Progenitor cell of endocrine pancreas (in vitro differentiated cells): ENCODE measurements around the gene MFGE8. TPM values are rescaled to one million over a fixed set of nuclear protein-coding genes. Genes with fewer than 3 reads are reported as not detected.

Experiments used
- DNase-seq: peaks from one replicate; pipeline ENCODE4 v3.0.0; 2021; ENCODE audit warnings: low spot score; ENCODE audit not compliant: unreplicated experiment
- H3K27ac Mint-ChIP-seq: 2 replicates; pipeline ENCODE4 v1.8.0; 2021; ENCODE audit warnings: mild to moderate bottlenecking, moderate library complexity, mixed read lengths
- H3K27me3 Mint-ChIP-seq: 2 replicates; pipeline ENCODE4 v1.8.0; 2021; ENCODE audit warnings: mixed read lengths
- H3K36me3 Mint-ChIP-seq: 2 replicates; pipeline ENCODE4 v1.8.0; 2022; ENCODE audit warnings: mixed read lengths; ENCODE audit not compliant: insufficient read depth
- H3K4me1 Mint-ChIP-seq: 2 replicates; pipeline ENCODE4 v1.8.0; 2021; ENCODE audit warnings: low read depth, mixed read lengths
- H3K4me3 Mint-ChIP-seq: 2 replicates; pipeline ENCODE4 v1.8.0; 2021; ENCODE audit warnings: low read depth, mild to moderate bottlenecking, moderate library complexity, mixed read lengths
- H3K9me3 Mint-ChIP-seq: 2 replicates; pipeline ENCODE4 v1.8.0; 2021; ENCODE audit warnings: low read depth, mixed read lengths
- long read RNA-seq: library from polyadenylated mRNA; unstranded; transcript quantifications from one replicate; pipeline ENCODE4 v2.0.0, GENCODE V29; 2020
- total RNA-seq: library from RNA; stranded (reverse); gene quantifications from 2 replicates; pipeline ENCODE4 v1.2.1, GENCODE V29; 2021
- TF ChIP-seq, protein P1 (sequence below): fragments of 200-600 bp; sonication (generic); IDR thresholded peaks from one replicate; pipeline ENCODE4 v1.5.0; 2021; ENCODE audit warnings: antibody characterized with exemption, mild to moderate bottlenecking; ENCODE audit not compliant: unreplicated experiment

MFGE8 gene
- total RNA-seq = 297 and 309 TPM in 2 replicates
- long read RNA-seq, transcript MFGE8-217 (1 exons, 2,464 nt) = major isoform, 8 of 71 reads
- long read RNA-seq, partial matches to known transcripts = 47 of 71 reads
- long read RNA-seq, other reads (novel, unspliced or antisense) = 16 of 71 reads

DNA sequence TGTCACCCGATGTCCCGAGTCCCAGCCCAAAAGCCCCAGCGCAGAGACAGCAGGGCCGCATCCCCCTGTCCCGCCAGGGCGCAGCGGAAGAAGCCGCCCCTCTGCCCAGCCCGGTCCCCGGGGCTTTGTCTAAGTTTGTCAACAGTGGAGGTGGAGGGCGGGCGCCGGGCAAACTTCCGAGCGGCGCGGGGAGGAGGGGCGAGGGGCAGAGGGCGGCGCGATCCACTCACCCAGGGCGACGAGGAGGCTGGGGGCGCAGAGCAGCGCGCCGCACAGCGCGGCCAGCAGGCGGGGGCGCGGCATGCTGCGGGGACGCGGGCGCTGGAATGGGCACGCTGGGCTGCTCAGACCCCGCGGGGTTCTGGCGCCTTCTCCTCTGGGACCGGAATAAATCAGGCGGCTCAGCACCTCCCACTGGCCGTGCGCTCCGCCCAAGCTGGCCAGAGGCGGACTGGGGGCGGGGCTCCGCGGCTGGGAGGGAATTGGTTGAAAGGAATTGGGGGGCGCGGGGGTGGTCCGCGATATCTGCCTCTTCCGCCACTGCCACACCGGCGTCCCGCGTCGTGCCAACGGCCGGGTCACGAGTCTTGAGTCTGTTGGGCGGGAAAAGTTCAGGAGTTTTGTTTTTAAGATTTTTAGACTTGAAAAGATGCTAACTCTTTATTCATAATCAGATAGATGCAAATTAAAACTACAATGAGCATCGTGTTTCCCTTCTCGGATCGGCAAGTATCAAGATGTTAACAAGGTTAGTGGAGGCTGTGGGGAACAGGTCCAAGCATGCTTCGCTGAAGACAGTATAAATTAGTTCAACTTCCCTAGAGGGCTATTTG lies at the start of gene MFGE8:
MFGE8 (minus strand) TSS at position 363 of the 833 bp plus-strand sequence; CDS start at position 303, 60 bp downstream.
- H3K4me3 Mint-ChIP-seq = peak within 1 kb of the TSS; percentile 88
- no peaks in the 10 kb centered on the region for H3K9me3 Mint-ChIP-seq
- no peaks in the 10 kb centered on the region for H3K27me3 Mint-ChIP-seq
- DNase-seq = peak; percentile 82
- peak within 1 kb of the TSS; percentile 94 for H3K27ac Mint-ChIP-seq
- peaks cover 31% of the 10 kb centered on the region for H3K4me1 Mint-ChIP-seq
- TF ChIP-seq, protein P1, sequence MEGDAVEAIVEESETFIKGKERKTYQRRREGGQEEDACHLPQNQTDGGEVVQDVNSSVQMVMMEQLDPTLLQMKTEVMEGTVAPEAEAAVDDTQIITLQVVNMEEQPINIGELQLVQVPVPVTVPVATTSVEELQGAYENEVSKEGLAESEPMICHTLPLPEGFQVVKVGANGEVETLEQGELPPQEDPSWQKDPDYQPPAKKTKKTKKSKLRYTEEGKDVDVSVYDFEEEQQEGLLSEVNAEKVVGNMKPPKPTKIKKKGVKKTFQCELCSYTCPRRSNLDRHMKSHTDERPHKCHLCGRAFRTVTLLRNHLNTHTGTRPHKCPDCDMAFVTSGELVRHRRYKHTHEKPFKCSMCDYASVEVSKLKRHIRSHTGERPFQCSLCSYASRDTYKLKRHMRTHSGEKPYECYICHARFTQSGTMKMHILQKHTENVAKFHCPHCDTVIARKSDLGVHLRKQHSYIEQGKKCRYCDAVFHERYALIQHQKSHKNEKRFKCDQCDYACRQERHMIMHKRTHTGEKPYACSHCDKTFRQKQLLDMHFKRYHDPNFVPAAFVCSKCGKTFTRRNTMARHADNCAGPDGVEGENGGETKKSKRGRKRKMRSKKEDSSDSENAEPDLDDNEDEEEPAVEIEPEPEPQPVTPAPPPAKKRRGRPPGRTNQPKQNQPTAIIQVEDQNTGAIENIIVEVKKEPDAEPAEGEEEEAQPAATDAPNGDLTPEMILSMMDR = peak; percentile 37
- H3K36me3 Mint-ChIP-seq = peaks cover 14% of the 10 kb centered on the region

GRCh38 chr15:88959445-88959844 lies 46.3 kb upstream of the MFGE8 start:
- peaks cover 14% of the 10 kb centered on the region for H3K9me3 Mint-ChIP-seq
- no peak overlapping the region for H3K27ac Mint-ChIP-seq
- peaks cover 3% of the 10 kb centered on the region for H3K27me3 Mint-ChIP-seq
- H3K36me3 Mint-ChIP-seq = peaks cover 2% of the 10 kb centered on the region
- DNase-seq = no peak
- H3K4me3 Mint-ChIP-seq = no peak overlapping the region
- no peaks in the 10 kb centered on the region for H3K4me1 Mint-ChIP-seq
- TF ChIP-seq, protein P1 = no peak

- H3K36me3 Mint-ChIP-seq = no peaks in the 10 kb centered on the region
- TF ChIP-seq, protein P1 = no peak
- H3K4me1 Mint-ChIP-seq = no peaks in the 10 kb centered on the region
- H3K27ac Mint-ChIP-seq = no peak overlapping the region
- DNase-seq = no peak
- H3K4me3 Mint-ChIP-seq = no peak overlapping the region
- H3K9me3 Mint-ChIP-seq = no peaks in the 10 kb centered on the region
- peaks cover 3% of the 10 kb centered on the region for H3K27me3 Mint-ChIP-seq
These were observed 43.7 kb upstream of the MFGE8 start for GRCh38 chr15:88956906-88957305.

- H3K4me3 Mint-ChIP-seq = no peak overlapping the region
- peaks cover 1% of the 10 kb centered on the region for H3K36me3 Mint-ChIP-seq
- no peak for DNase-seq
- H3K9me3 Mint-ChIP-seq = peaks cover 5% of the 10 kb centered on the region
- peaks cover 3% of the 10 kb centered on the region for H3K27me3 Mint-ChIP-seq
- no peak overlapping the region for H3K27ac Mint-ChIP-seq
- TF ChIP-seq, protein P1 = no peak
- no peaks in the 10 kb centered on the region for H3K4me1 Mint-ChIP-seq
These were observed 43.1 kb upstream of the MFGE8 start for GRCh38 chr15:88956263-88956662.

- H3K27ac Mint-ChIP-seq = no peak overlapping the region
- peaks cover 5% of the 10 kb centered on the region for H3K9me3 Mint-ChIP-seq
- peaks cover 3% of the 10 kb centered on the region for H3K27me3 Mint-ChIP-seq
- H3K4me3 Mint-ChIP-seq = no peak overlapping the region
- no peak for DNase-seq
- TF ChIP-seq, protein P1 = no peak
- H3K4me1 Mint-ChIP-seq = no peaks in the 10 kb centered on the region
- peaks cover 1% of the 10 kb centered on the region for H3K36me3 Mint-ChIP-seq
These were observed 41.5 kb upstream of the MFGE8 start for GRCh38 chr15:88954431-88955277.
